Neutrophil (primary cell): ENCODE data around the gene NCK2.

ENCODE experiments used
- H3K27ac ChIP-seq: fragments of 200-600 bp; sonication (generic); 2 replicates; pipeline ENCODE4 v1.5.1; 2016; ENCODE audit warnings: mild to moderate bottlenecking, moderate library complexity
- H3K27me3 ChIP-seq: fragments of 200-600 bp; sonication (generic); 2 replicates; pipeline ENCODE4 v1.6.0; 2016; ENCODE audit warnings: mild to moderate bottlenecking
- H3K36me3 ChIP-seq: fragments of 200-600 bp; sonication (generic); 2 replicates; pipeline ENCODE4 v1.5.1; 2017
- H3K4me1 ChIP-seq, 2 experiments: fragments of 200-600 bp in 1 of 2; sonication (generic) in 1 of 2; 1 replicate in 1 of 2; 2 replicates in 1 of 2; pipeline versions ENCODE4 v1.5.1 to v1.6.1; 2013 to 2016; ENCODE audit warnings: low read depth in 1 of 2, low read length in 1 of 2, mild to moderate bottlenecking in 1 of 2, moderate library complexity in 1 of 2; ENCODE audit not compliant: control insufficient read depth in 1 of 2, insufficient read depth in 1 of 2
- H3K4me3 ChIP-seq, 2 experiments: fragments of 200-600 bp in 1 of 2; sonication (generic) in 1 of 2; 1 replicate in 1 of 2; 2 replicates in 1 of 2; pipeline ENCODE4 v1.5.1; 2013 to 2016; ENCODE audit warnings: low read depth in 1 of 2, low read length in 1 of 2, mild to moderate bottlenecking in 1 of 2, moderate library complexity in 1 of 2
- H3K9me3 ChIP-seq: fragments of 200-600 bp; sonication (generic); 2 replicates; pipeline ENCODE4 v1.5.1; 2016
- TF ChIP-seq, protein P1 (sequence below): fragments of 200-600 bp; sonication (generic); IDR thresholded peaks from 2 replicates; pipeline ENCODE4 v1.5.1; 2016; ENCODE audit warnings: antibody characterized with exemption

The NCK2 gene

DNA sequence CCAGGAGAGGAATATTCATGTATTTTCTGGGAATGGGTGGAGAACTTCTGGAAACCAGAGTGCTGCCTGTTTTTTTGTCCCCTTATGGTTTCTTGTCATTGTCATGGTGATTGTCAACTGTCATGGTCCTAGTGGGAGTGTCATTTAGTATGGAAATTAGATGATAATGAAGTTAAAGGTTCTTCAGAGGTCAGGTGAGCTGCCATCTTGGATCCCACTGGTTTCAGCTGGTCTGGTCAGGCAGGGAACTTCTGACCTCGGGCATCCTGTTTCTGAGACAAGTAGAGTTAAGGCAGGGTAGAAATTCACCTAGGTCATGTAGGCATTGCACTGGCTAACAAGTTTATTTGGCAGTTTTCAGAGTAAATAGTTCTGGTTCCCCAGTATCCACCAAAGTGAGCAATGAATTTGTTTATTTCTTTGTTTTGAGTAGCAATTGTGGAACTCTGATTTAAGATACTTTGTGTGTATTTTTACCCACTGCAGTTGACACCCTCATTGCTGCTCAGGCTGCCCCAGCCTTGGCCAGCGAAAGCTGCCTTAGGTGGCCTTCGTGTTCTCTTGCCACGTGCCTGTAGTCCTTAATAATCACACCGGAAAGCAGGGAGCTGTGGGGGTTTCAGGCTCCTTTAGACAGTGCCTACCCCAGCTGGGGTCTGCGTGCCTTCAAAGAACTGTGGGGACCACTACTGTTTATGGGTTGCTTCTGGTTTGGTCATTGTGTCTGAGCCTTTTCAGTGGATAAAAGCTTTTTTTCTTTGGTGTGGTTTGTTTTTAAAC is 48.7 kb downstream of the NCK2 start:
- peak overlapping the region; percentile 48 for H3K27ac ChIP-seq
- TF ChIP-seq, protein P1, sequence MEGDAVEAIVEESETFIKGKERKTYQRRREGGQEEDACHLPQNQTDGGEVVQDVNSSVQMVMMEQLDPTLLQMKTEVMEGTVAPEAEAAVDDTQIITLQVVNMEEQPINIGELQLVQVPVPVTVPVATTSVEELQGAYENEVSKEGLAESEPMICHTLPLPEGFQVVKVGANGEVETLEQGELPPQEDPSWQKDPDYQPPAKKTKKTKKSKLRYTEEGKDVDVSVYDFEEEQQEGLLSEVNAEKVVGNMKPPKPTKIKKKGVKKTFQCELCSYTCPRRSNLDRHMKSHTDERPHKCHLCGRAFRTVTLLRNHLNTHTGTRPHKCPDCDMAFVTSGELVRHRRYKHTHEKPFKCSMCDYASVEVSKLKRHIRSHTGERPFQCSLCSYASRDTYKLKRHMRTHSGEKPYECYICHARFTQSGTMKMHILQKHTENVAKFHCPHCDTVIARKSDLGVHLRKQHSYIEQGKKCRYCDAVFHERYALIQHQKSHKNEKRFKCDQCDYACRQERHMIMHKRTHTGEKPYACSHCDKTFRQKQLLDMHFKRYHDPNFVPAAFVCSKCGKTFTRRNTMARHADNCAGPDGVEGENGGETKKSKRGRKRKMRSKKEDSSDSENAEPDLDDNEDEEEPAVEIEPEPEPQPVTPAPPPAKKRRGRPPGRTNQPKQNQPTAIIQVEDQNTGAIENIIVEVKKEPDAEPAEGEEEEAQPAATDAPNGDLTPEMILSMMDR = no peak
- H3K36me3 ChIP-seq = no peaks in the 10 kb centered on the region
- no peak overlapping the region for H3K4me3 ChIP-seq
- H3K9me3 ChIP-seq = no peaks in the 10 kb centered on the region
- H3K27me3 ChIP-seq = no peaks in the 10 kb centered on the region
- H3K4me1 ChIP-seq = peaks cover 68 to 80% of the 10 kb centered on the region in 2 experiments

GRCh38 chr2:105794926-105795574 is 50.3 kb downstream of the NCK2 start:
- Histone ChIP-seq H3K27me3 (no peaks in the 10 kb centered on the region), H3K36me3 (no peaks in the 10 kb centered on the region), H3K27ac (peak overlapping the region; percentile 94), H3K9me3 (no peaks in the 10 kb centered on the region), H3K4me1 (peaks cover 77 to 81% of the 10 kb centered on the region in 2 experiments), H3K4me3 (peak overlapping the region; percentile 27 to 55)
- TF ChIP-seq, protein P1 = no peak

- H3K27ac ChIP-seq = peak overlapping the region; percentile 94
- H3K9me3 ChIP-seq = no peaks in the 10 kb centered on the region
- H3K4me3 ChIP-seq = peak overlapping the region; percentile 27 to 55
- TF ChIP-seq, protein P1 = no peak
- peaks cover 77 to 81% of the 10 kb centered on the region in 2 experiments for H3K4me1 ChIP-seq
- no peaks in the 10 kb centered on the region for H3K27me3 ChIP-seq
- no peaks in the 10 kb centered on the region for H3K36me3 ChIP-seq
Measured at GRCh38 chr2:105795575-105795934, 50.8 kb downstream of the NCK2 start.

DNA sequence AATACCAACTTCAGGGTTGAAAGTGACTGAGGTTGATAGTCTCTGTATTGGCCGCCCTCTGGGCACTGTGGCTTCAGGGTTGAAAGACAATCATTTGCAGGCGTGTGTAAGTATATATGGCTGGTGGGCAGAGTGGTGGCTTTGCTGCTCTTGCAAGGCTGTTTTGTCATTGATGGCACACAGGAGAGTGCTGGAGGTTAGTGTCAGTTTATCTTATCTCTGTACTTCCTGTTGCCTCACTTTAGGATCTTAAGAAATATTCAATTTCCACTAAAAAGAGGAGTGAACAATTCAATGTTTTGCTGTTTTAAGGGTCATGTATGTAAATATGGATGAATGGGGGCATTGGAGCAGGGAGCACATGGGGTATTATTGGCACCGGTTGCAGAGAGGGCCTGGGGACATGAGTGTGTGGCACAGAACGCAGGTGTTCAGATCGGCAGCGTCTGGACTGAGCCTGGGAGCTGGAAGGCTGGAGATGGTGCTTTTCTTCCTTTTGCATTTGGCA is 51.5 kb downstream of the NCK2 start:
- no peaks in the 10 kb centered on the region for H3K36me3 ChIP-seq
- H3K4me1 ChIP-seq = peaks cover 77 to 81% of the 10 kb centered on the region in 2 experiments
- TF ChIP-seq, protein P1 = no peak
- no peaks in the 10 kb centered on the region for H3K9me3 ChIP-seq
- H3K27ac ChIP-seq = peak overlapping the region; percentile 94
- H3K27me3 ChIP-seq = no peaks in the 10 kb centered on the region
- H3K4me3 ChIP-seq = peak overlapping the region; percentile 27 to 55

- Histone ChIP-seq H3K4me3 (peak overlapping the region; percentile 27 to 55), H3K36me3 (no peaks in the 10 kb centered on the region), H3K9me3 (no peaks in the 10 kb centered on the region), H3K4me1 (peaks cover 82 to 83% of the 10 kb centered on the region in 2 experiments), H3K27ac (peak overlapping the region; percentile 94), H3K27me3 (no peaks in the 10 kb centered on the region)
- TF ChIP-seq, protein P1 = no peak
Measured at GRCh38 chr2:105796791-105797190, 52.1 kb downstream of the NCK2 start.
